Endodermal cell (in vitro differentiated cells): ENCODE data around the gene MN1. TPM values are rescaled to one million over a fixed set of nuclear protein-coding genes. Genes with fewer than 3 reads are reported as not detected.

Experiments
- DNase-seq: peaks from one replicate; pipeline ENCODE4 v3.0.0-alpha.2; 2017
- H3K27ac ChIP-seq: 2 replicates; pipeline ENCODE4 v1.5.1; 2013; ENCODE audit warnings: mild to moderate bottlenecking, low read depth, low read length, moderate library complexity
- H3K27me3 ChIP-seq: 2 replicates; pipeline ENCODE4 v1.6.1; 2013; ENCODE audit warnings: mild to moderate bottlenecking, low read length, moderate library complexity; ENCODE audit not compliant: insufficient read depth, control insufficient read depth, poor library complexity, severe bottlenecking
- H3K36me3 ChIP-seq: 2 replicates; pipeline ENCODE4 v1.7.0; 2013; ENCODE audit warnings: mild to moderate bottlenecking, low read length, moderate library complexity; ENCODE audit not compliant: control insufficient read depth, insufficient read depth
- H3K4me1 ChIP-seq: one replicate; pipeline ENCODE4 v1.7.0; 2013; ENCODE audit warnings: low read length; ENCODE audit not compliant: control insufficient read depth, insufficient read depth
- H3K4me3 ChIP-seq: 2 replicates; pipeline ENCODE4 v1.5.1; 2013; ENCODE audit warnings: mild to moderate bottlenecking, low read length, moderate library complexity
- H3K9ac ChIP-seq: 2 replicates; pipeline ENCODE4 v1.6.1; 2013; ENCODE audit warnings: mild to moderate bottlenecking, low read length, moderate library complexity; ENCODE audit not compliant: poor library complexity, severe bottlenecking; ENCODE audit errors: extremely low read depth
- H3K9me3 ChIP-seq: 2 replicates; pipeline ENCODE4 v1.6.1; 2013; ENCODE audit warnings: mild to moderate bottlenecking, low read length, moderate library complexity; ENCODE audit not compliant: control insufficient read depth
- H3K27ac Mint-ChIP-seq: 2 replicates; pipeline ENCODE4 v1.8.0; 2020; ENCODE audit warnings: mixed read lengths
- H3K27me3 Mint-ChIP-seq: 2 replicates; pipeline ENCODE4 v1.8.0; 2021; ENCODE audit warnings: mild to moderate bottlenecking, mixed read lengths; ENCODE audit not compliant: insufficient read depth
- H3K36me3 Mint-ChIP-seq: 2 replicates; pipeline ENCODE4 v1.8.0; 2020; ENCODE audit warnings: low read depth, mixed read lengths
- H3K4me1 Mint-ChIP-seq: 2 replicates; pipeline ENCODE4 v1.8.0; 2020; ENCODE audit warnings: mixed read lengths
- H3K4me3 Mint-ChIP-seq: 2 replicates; pipeline ENCODE4 v1.8.0; 2020; ENCODE audit warnings: mild to moderate bottlenecking, moderate library complexity, mixed read lengths
- H3K9me3 Mint-ChIP-seq: 2 replicates; pipeline ENCODE4 v1.8.0; 2020; ENCODE audit warnings: mild to moderate bottlenecking, mixed read lengths
- WGBS, 2 experiments: methylation state at CpG; one replicate each; pipeline versions ENCODE4 v1.1.5 to v1.1.7; 2013; ENCODE audit warnings: missing lambda C conversion rate in 2 of 2, mixed read lengths in 1 of 2; ENCODE audit not compliant: insufficient coverage in 1 of 2, insufficient read length in 1 of 2; 5-methylcytosine and 5-hydroxymethylcytosine counted together
- total RNA-seq, 2 donors: library from RNA; stranded (reverse); fragmentation: NEBNext Ultra II Directional in 1 of 2; extraction: Animal tissue kit (Norgen Biotek cat#: 25700) in 1 of 2; gene quantifications; 2 replicates in 1 of 2; 3 replicates in 1 of 2; pipeline ENCODE4 v1.2.1, GENCODE V29; 2021
- TF ChIP-seq, protein P1 (sequence below): fragments of 200-600 bp; sonication (generic); conservative IDR thresholded peaks from 2 replicates; pipeline ENCODE4 v1.5.0; 2021; ENCODE audit warnings: antibody characterized with exemption, mild to moderate bottlenecking

The MN1 gene
- total RNA-seq, 2 donors from 2014 or later, result 4.4 to 17.8 TPM

DNA sequence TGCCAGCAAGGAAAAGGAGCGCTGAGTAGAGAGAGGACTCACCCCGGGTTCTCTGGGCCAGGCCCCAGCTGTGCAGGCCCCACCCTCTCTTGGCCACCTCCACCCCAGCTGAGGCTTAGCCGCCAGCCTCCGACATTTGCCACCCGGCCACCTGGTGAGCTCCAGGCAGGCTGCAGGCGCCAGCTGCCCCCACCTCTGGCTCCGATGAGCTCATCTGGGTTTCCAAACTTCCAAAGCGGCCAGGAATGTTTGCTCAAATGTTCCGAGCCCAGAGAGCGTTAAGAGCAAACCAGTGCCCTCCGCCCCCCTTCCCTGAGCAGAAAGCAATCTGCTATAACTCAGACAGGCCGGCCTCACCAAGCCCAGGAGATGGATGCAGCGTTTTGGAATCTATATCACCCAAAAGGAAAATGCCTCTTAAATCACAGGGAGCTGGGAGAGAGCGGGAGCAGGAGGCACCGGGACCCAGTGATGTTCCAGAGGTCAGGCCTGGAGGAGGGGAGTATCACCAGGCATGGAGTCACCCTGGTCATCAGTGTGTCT is 9.1 kb upstream of the MN1 start:
- Mint-ChIP-seq H3K9me3 (no peaks in the 10 kb centered on the region), H3K4me1 (peaks cover 33% of the 10 kb centered on the region), H3K4me3 (peak overlapping the region; percentile 30), H3K27me3 (peaks cover 29% of the 10 kb centered on the region), H3K36me3 (no peaks in the 10 kb centered on the region), H3K27ac (peak overlapping the region; percentile 66)
- 24 to 31% methylated on average over 7 to 15 of the region's 15 CpGs for WGBS, 2 experiments
- H3K4me3 ChIP-seq, result no peak overlapping the region
- TF ChIP-seq, protein P1, sequence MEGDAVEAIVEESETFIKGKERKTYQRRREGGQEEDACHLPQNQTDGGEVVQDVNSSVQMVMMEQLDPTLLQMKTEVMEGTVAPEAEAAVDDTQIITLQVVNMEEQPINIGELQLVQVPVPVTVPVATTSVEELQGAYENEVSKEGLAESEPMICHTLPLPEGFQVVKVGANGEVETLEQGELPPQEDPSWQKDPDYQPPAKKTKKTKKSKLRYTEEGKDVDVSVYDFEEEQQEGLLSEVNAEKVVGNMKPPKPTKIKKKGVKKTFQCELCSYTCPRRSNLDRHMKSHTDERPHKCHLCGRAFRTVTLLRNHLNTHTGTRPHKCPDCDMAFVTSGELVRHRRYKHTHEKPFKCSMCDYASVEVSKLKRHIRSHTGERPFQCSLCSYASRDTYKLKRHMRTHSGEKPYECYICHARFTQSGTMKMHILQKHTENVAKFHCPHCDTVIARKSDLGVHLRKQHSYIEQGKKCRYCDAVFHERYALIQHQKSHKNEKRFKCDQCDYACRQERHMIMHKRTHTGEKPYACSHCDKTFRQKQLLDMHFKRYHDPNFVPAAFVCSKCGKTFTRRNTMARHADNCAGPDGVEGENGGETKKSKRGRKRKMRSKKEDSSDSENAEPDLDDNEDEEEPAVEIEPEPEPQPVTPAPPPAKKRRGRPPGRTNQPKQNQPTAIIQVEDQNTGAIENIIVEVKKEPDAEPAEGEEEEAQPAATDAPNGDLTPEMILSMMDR, result no peak
- no peak overlapping the region for H3K27ac ChIP-seq
- H3K36me3 ChIP-seq, result no peaks in the 10 kb centered on the region
- H3K4me1 ChIP-seq, result peaks cover 16% of the 10 kb centered on the region
- peak overlapping the region; percentile 11 for H3K9ac ChIP-seq
- H3K9me3 ChIP-seq, result no peaks in the 10 kb centered on the region
- H3K27me3 ChIP-seq, result peaks cover 24% of the 10 kb centered on the region
- peak; percentile 89 for DNase-seq

DNA sequence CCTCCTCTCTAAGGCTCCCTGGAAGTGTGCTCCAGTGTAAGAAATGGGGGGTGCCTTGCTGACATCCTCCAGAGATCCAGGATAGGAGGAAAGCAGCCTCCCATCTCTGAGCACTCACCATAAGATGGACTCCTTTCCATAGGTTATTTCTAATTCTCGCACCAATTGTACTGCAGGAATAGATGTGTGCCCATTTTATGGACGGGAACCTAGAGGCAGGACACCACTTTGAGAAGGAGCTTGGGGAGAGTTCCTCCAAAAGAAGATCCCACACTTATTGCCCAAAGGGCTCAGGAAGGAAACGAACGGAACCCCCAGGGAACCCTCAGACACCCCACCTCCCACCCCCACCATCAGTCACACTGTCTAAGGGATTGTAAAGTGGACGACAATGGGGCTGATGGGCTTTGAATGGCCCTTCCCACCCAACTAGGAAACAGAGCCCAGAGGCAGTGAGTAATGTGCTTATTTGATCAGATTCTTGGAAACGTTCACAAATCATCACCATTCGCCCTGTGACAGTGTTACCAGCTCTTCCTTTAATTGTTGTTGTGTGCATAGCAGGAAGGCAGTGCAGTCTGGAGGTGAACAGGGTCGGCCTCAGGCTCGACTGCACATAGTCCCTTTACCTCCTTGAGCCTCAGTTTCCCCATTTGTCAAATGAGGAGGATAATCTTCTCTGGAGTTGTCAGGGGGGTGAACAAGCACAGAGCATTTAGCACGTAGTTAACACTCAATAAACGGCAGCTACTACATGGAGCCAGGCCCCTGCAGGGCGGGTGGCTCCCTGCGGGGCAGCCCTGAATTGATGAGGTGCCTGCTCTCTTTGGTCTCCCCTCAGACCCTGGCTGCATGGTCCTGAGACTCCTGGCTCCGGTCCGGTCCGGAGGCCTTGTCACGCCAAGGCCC is 8.4 kb upstream of the MN1 start:
- no peak overlapping the region for H3K27ac ChIP-seq
- peaks cover 16% of the 10 kb centered on the region for H3K4me1 ChIP-seq
- peaks cover 24% of the 10 kb centered on the region for H3K27me3 ChIP-seq
- H3K36me3 ChIP-seq, result no peaks in the 10 kb centered on the region
- no peak overlapping the region for H3K9ac ChIP-seq
- 50 to 58% methylated on average over 11 to 17 of the region's 17 CpGs for WGBS, 2 experiments
- TF ChIP-seq, protein P1, result no peak
- DNase-seq, result no peak
- H3K4me1 Mint-ChIP-seq, result peaks cover 33% of the 10 kb centered on the region
- no peaks in the 10 kb centered on the region for H3K9me3 Mint-ChIP-seq
- H3K9me3 ChIP-seq, result no peaks in the 10 kb centered on the region
- H3K4me3 Mint-ChIP-seq, result peak overlapping the region; percentile 30
- no peaks in the 10 kb centered on the region for H3K36me3 Mint-ChIP-seq
- peak overlapping the region; percentile 94 for H3K27ac Mint-ChIP-seq
- H3K4me3 ChIP-seq, result no peak overlapping the region
- H3K27me3 Mint-ChIP-seq, result peaks cover 32% of the 10 kb centered on the region

DNA sequence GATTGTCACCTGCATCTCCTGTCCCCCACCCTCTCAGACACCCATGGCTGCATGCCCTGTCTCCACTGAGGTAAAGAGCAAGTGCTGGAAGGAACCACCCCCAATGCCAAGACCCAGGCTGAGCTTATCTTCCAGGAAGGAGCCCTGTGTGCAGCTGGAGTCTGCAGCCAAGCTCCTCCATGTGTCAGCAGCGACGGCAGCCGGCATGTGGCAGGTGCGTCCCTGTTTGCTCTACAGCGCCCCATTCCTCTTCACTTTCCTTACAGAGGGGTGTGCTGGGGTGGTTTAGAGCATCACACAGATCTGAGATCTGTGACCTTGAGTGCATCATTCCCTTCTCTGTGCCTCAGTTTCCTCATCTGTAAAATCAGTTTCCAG is 7.7 kb upstream of the MN1 start:
- Histone ChIP-seq H3K27me3 (peaks cover 27% of the 10 kb centered on the region), H3K4me1 (peaks cover 16% of the 10 kb centered on the region)
- WGBS, 2 experiments, result 75% methylated on average over 5 of the region's 5 CpGs; no CpG with 5 or more reads in 1 of the 2 experiments

More for the DNA sequence above, 7.7 kb upstream of the MN1 start:
- TF ChIP-seq, protein P1, result peak; percentile 43
- H3K9me3 ChIP-seq, result no peaks in the 10 kb centered on the region
- H3K9ac ChIP-seq, result no peak overlapping the region
- no peak overlapping the region for H3K27ac Mint-ChIP-seq
- H3K9me3 Mint-ChIP-seq, result no peaks in the 10 kb centered on the region
- peak; percentile 80 for DNase-seq
- peaks cover 38% of the 10 kb centered on the region for H3K4me1 Mint-ChIP-seq
- no peaks in the 10 kb centered on the region for H3K36me3 ChIP-seq
- no peak overlapping the region for H3K27ac ChIP-seq
- H3K4me3 ChIP-seq, result no peak overlapping the region
- H3K4me3 Mint-ChIP-seq, result no peak overlapping the region
- H3K27me3 Mint-ChIP-seq, result peaks cover 37% of the 10 kb centered on the region
- no peaks in the 10 kb centered on the region for H3K36me3 Mint-ChIP-seq
